OCI-LY1 (cell line): Measurements from ENCODE around the gene TUBGCP6.

Source experiments
- EZH2 ChIP-seq: fragments of 200-600 bp; sonication (generic), shearing (Covaris generic); IDR thresholded peaks from 2 replicates; pipeline ENCODE4 v1.8.0; 2017; ENCODE audit warnings: borderline replicate concordance, mixed run types, mild to moderate bottlenecking, antibody characterized with exemption, low read length, moderate library complexity, mixed read lengths
- TF ChIP-seq, protein P1 (sequence below): fragments of 200-600 bp; sonication (generic), shearing (Covaris generic); IDR thresholded peaks from 2 replicates; pipeline ENCODE4 v1.5.1; 2017; ENCODE audit warnings: mild to moderate bottlenecking, antibody characterized with exemption, low read length, moderate library complexity, mixed read lengths

- TF ChIP-seq, protein P1, sequence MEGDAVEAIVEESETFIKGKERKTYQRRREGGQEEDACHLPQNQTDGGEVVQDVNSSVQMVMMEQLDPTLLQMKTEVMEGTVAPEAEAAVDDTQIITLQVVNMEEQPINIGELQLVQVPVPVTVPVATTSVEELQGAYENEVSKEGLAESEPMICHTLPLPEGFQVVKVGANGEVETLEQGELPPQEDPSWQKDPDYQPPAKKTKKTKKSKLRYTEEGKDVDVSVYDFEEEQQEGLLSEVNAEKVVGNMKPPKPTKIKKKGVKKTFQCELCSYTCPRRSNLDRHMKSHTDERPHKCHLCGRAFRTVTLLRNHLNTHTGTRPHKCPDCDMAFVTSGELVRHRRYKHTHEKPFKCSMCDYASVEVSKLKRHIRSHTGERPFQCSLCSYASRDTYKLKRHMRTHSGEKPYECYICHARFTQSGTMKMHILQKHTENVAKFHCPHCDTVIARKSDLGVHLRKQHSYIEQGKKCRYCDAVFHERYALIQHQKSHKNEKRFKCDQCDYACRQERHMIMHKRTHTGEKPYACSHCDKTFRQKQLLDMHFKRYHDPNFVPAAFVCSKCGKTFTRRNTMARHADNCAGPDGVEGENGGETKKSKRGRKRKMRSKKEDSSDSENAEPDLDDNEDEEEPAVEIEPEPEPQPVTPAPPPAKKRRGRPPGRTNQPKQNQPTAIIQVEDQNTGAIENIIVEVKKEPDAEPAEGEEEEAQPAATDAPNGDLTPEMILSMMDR: no peak
- TF ChIP-seq EZH2: no peak
These were observed 25.7 kb downstream of the TUBGCP6 start for GRCh38 chr22:50218996-50219727.
